ENCODE measurements around the gene TMEM163. TPM values are rescaled to one million over a fixed set of nuclear protein-coding genes. Genes with fewer than 3 reads are reported as not detected.

The TMEM163 gene
- total and polyA plus RNA-seq, 2 donors (not counting 3 experiments of a cell fraction or from before 2014, with no cell fraction given): 1.0 to 2.8 TPM

DNA sequence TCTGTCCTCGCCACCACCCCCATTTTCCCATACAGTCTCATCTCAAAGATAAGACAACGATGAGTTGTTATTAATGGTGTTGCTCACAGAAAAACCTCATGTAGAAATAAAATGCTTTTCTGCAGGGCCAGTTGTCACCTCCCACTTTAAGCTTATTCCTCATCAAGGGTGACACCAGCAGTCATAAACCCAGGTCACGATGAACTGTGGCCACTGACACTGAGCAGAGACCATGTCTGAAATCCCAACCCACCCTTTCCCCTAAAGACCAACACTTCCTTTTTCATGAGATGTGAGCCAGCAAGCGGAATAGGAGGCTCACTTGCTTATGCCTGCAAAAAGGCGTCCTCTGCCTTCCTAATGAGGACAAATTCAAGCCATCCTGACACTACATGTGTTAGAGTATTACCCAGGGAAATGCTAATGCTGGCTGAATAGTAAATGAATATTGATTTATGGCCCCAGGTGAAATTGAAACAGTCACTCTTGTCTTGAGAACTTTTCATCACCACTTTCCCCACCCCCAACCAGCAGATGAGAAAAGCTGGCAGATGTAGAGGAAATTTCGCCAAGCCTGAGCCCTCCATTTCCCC, 236.6 kb downstream of the TMEM163 start:
- H3K36me3 ChIP-seq (ENCODE audit: control insufficient read depth in 2 of 2, extremely low read depth in 1 of 2, insufficient read depth in 2 of 2, low read length in 2 of 2): no peaks in the 10 kb centered on the region
- no TSS peak for BruUV-seq (replicated peaks)
- no peak overlapping the region for H3K9ac ChIP-seq (replicated peaks; ENCODE audit: extremely low read depth, insufficient read depth, low read length)
- no peaks in the 10 kb centered on the region for H4K20me1 ChIP-seq (replicated peaks; ENCODE audit: control insufficient read depth, extremely low read depth, insufficient read depth, low read length)
- H3K4me2 ChIP-seq (ENCODE audit: insufficient read depth, low read length): no peak overlapping the region
- TF ChIP-seq JUN (IDR thresholded peaks at IDR 0.05; ENCODE audit: borderline replicate concordance, insufficient read depth, insufficient read length, low read depth): no peak
- TF ChIP-seq POLR2A (IDR thresholded peaks at IDR 0.05; ENCODE audit: low read depth, low read length): no peak
- TF ChIP-seq, protein P1, sequence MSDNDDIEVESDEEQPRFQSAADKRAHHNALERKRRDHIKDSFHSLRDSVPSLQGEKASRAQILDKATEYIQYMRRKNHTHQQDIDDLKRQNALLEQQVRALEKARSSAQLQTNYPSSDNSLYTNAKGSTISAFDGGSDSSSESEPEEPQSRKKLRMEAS (IDR thresholded peaks at IDR 0.05; ENCODE audit: insufficient read depth, insufficient read length): no peak
- no peak for TF ChIP-seq GATA2 (IDR thresholded peaks at IDR 0.05; ENCODE audit: insufficient read depth, insufficient read length, low read depth, low read length)
- TF ChIP-seq EZH2 (IDR thresholded peaks at IDR 0.05; ENCODE audit: borderline replicate concordance, low read depth, low read length, severe bottlenecking): no peak
- no peak for TF ChIP-seq FOS (IDR thresholded peaks at IDR 0.05; ENCODE audit: borderline replicate concordance, insufficient read depth, low read length)
- no peak for TF ChIP-seq CTCF (IDR thresholded peaks at IDR 0.05; ENCODE audit: extremely low read depth in 1 of 2, insufficient read depth in 1 of 2, low read depth in 1 of 2, low read length in 2 of 2)
- no peak for TF ChIP-seq POLR2AphosphoS5 (IDR thresholded peaks at IDR 0.05; ENCODE audit: insufficient read depth, low read depth, low read length)
- TF ChIP-seq MYC (IDR thresholded peaks at IDR 0.05; ENCODE audit: low read depth, low read length): no peak
- POLR2A ChIA-PET: no interaction called here
- intact Hi-C loops (cut with micrococcal nuclease): no loop called here
- DNase-seq (ENCODE audit: low read depth, low spot score) (no peak), FAIRE-seq (no peak)
- no peaks in the 10 kb centered on the region for H3K4me1 ChIP-seq (ENCODE audit: control insufficient read depth, extremely low read depth, insufficient read depth, low read length)
- H3K79me2 ChIP-seq (ENCODE audit: control insufficient read depth, insufficient read depth, low read length): no peaks in the 10 kb centered on the region
- CTCF ChIA-PET: no interaction called here
- H2AFZ ChIP-seq (ENCODE audit: low read depth, low read length): no peak overlapping the region
- no peak overlapping the region for H3K4me3 ChIP-seq (replicated peaks in 1 of 3; ENCODE audit: insufficient read depth in 1 of 3, low read depth in 1 of 3, low read length in 3 of 3)
- dilution Hi-C loops (cut with MboI; ENCODE audit: extremely low pct_ligation_motif_present, low sequenced_read_pairs): no loop called here
- no peaks in the 10 kb centered on the region for H3K9me1 ChIP-seq (replicated peaks; ENCODE audit: control insufficient read depth, extremely low read depth, insufficient read depth, low read length)
- H3K9me3 ChIP-seq (replicated peaks; ENCODE audit: control insufficient read depth, insufficient read depth, low read length): no peaks in the 10 kb centered on the region
- peaks cover 0 to 3% of the 10 kb centered on the region in 2 experiments for H3K27me3 ChIP-seq (ENCODE audit: control insufficient read depth in 2 of 2, insufficient read depth in 2 of 2, low read length in 2 of 2)
- no peak overlapping the region for H3K27ac ChIP-seq (ENCODE audit: insufficient read depth, low read depth, low read length)
